ENCODE data around the gene NADSYN1.

NADSYN1 gene

DNA sequence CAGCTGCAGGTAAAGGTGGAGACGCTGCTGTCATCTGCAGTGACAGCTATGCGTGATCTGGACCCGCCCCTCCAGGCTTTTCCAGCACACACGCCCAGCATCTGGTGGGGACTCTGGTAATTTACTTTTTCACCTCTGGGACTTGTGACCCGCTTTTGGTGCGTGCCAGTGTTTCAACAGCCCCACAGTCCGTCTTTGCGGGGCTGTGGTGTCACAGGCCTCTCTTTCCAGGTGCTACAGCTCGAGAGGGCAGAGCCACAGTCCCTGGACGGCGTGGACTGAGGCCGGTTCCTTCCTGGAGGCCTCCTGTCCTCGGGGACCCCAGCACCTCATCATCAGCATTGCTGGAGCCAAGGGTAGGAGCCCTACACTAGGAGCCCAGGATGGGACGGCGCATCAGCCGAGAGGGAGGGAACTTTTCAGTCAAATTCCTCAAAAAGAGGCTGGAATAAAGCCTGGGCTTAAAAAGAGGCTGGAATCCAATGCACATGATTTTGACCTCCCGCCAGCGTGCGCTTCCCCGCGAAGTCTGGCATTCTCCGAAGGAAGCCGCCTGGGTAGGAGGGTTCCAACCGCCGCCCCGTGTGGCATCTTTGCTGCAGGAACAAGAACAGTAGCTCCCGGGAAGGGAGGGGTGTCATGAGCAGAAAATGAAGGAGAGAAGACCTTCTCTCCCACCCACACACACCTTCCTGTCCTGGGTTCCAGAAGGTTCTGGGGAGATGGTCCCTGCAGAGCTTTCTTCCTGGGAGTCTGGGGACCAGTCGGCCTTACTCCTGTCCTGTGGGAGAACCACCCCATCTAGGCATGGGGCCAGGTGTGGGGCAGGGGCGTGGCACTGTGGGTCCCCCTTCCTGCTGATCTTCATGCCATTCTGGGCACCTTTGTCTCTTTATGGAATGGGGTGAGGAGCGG, 48.3 kb downstream of the NADSYN1 start:
- Histone ChIP-seq H3K9ac (ENCODE audit: low read length) (no peak overlapping the region), H4K20me1 (ENCODE audit: insufficient read depth, low read length) (no peaks in the 10 kb centered on the region), H3K36me3 (replicated peaks; ENCODE audit: insufficient read depth, low read length) (peaks cover 3% of the 10 kb centered on the region; the same call in 1 of the 2 replicates)

GRCh38 chr11:71502026-71502425, 49.0 kb downstream of the NADSYN1 start:
- no peak overlapping the region for H2AFZ ChIP-seq (ENCODE audit: low read length)
- no peaks in the 10 kb centered on the region for H3K9me3 ChIP-seq (replicated peaks; ENCODE audit: insufficient read depth, low read length)
- DNase-seq = no peak
- no peak overlapping the region for H3K4me2 ChIP-seq (ENCODE audit: low read depth, low read length)
- no peak for TF ChIP-seq EZH2phosphoT487 (IDR thresholded peaks at IDR 0.05; ENCODE audit: low read length)
- no peak for TF ChIP-seq CTCF (IDR thresholded peaks at IDR 0.05; ENCODE audit: low read length)
- TF ChIP-seq EZH2 (optimal IDR thresholded peaks at IDR 0.05; ENCODE audit: low read depth, low read length) = no peak
- H3K9me2 ChIP-seq (replicated peaks; ENCODE audit: insufficient read depth, low read length) = no peaks in the 10 kb centered on the region
- H3K36me3 ChIP-seq (replicated peaks; ENCODE audit: insufficient read depth, low read length) = peaks cover 3% of the 10 kb centered on the region; the same call in 1 of the 2 replicates
- no peak overlapping the region for H3K27ac ChIP-seq (ENCODE audit: low read length)
- H3K9ac ChIP-seq (ENCODE audit: low read length) = no peak overlapping the region
- no peaks in the 10 kb centered on the region for H3K79me2 ChIP-seq (ENCODE audit: low read length)
- H3K27me3 ChIP-seq (replicated peaks; ENCODE audit: insufficient read depth, low read length) = no peaks in the 10 kb centered on the region
- H3K4me3 ChIP-seq (ENCODE audit: low read length) = no peak overlapping the region
- peaks cover 5% of the 10 kb centered on the region for H3K4me1 ChIP-seq (ENCODE audit: low read length)
- H3F3A ChIP-seq (ENCODE audit: insufficient read depth, low read length) = no peaks in the 10 kb centered on the region
- H4K20me1 ChIP-seq (ENCODE audit: insufficient read depth, low read length) = no peaks in the 10 kb centered on the region

More for the DNA sequence above, 48.3 kb downstream of the NADSYN1 start:
- Histone ChIP-seq H3K4me3 (ENCODE audit: low read length) (no peak overlapping the region), H3K9me3 (replicated peaks; ENCODE audit: insufficient read depth, low read length) (no peaks in the 10 kb centered on the region), H3K79me2 (ENCODE audit: low read length) (no peaks in the 10 kb centered on the region), H3K27me3 (replicated peaks; ENCODE audit: insufficient read depth, low read length) (no peaks in the 10 kb centered on the region), H3K27ac (ENCODE audit: low read length) (no peak overlapping the region), H3K4me1 (ENCODE audit: low read length) (peaks cover 5% of the 10 kb centered on the region), H3K9me2 (replicated peaks; ENCODE audit: insufficient read depth, low read length) (no peaks in the 10 kb centered on the region), H2AFZ (ENCODE audit: low read length) (no peak overlapping the region), H3K4me2 (ENCODE audit: low read depth, low read length) (no peak overlapping the region), H3F3A (ENCODE audit: insufficient read depth, low read length) (no peaks in the 10 kb centered on the region)
- TF ChIP-seq EZH2phosphoT487 (IDR thresholded peaks at IDR 0.05; ENCODE audit: low read length) (no peak), EZH2 (optimal IDR thresholded peaks at IDR 0.05; ENCODE audit: low read depth, low read length) (no peak), CTCF (IDR thresholded peaks at IDR 0.05; ENCODE audit: low read length) (no peak)
- DNase-seq = no peak

DNA sequence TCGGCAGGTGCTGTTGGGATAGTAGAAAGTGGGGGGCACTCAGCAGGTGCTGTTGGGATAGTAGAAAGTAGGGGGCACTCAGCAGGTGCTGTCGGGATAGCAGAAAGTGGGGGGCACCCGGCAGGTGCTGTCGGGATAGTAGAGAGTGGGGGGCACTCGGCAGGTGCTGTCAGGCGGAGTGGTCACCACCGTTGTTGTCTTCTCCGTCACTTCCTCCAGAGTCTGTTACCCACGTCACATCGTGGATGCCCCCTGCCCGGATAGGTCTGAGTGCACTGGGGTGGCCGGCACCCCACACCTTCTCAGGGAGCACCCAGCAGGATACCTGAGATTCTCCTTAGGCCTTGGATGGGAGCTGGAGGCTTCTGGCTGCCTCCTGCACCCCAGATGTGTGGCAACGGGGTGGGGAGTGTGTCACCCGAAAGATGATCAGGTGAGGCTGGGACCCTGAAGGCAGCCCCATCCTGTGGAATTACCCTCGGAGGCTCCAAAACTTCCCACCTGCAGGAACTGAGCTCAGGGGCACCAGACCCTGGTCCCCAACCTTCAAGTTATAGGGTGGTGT, 50.0 kb downstream of the NADSYN1 start:
- H4K20me1 ChIP-seq (ENCODE audit: insufficient read depth, low read length) = no peaks in the 10 kb centered on the region
- DNase-seq = no peak
- peaks cover 5% of the 10 kb centered on the region for H3K4me1 ChIP-seq (ENCODE audit: low read length)
- H3K27ac ChIP-seq (ENCODE audit: low read length) = no peak overlapping the region
- no peaks in the 10 kb centered on the region for H3F3A ChIP-seq (ENCODE audit: insufficient read depth, low read length)
- no peaks in the 10 kb centered on the region for H3K27me3 ChIP-seq (replicated peaks; ENCODE audit: insufficient read depth, low read length)
- no peaks in the 10 kb centered on the region for H3K9me2 ChIP-seq (replicated peaks; ENCODE audit: insufficient read depth, low read length)
- no peaks in the 10 kb centered on the region for H3K9me3 ChIP-seq (replicated peaks; ENCODE audit: insufficient read depth, low read length)
- no peak overlapping the region for H3K9ac ChIP-seq (ENCODE audit: low read length)
- no peak overlapping the region for H3K4me2 ChIP-seq (ENCODE audit: low read depth, low read length)
- no peaks in the 10 kb centered on the region for H3K79me2 ChIP-seq (ENCODE audit: low read length)
- H3K4me3 ChIP-seq (ENCODE audit: low read length) = no peak overlapping the region
- no peak overlapping the region for H2AFZ ChIP-seq (ENCODE audit: low read length)
- H3K36me3 ChIP-seq (replicated peaks; ENCODE audit: insufficient read depth, low read length) = peaks cover 3% of the 10 kb centered on the region; the same call in 1 of the 2 replicates
- no peak for TF ChIP-seq EZH2phosphoT487 (IDR thresholded peaks at IDR 0.05; ENCODE audit: low read length)
- no peak for TF ChIP-seq EZH2 (optimal IDR thresholded peaks at IDR 0.05; ENCODE audit: low read depth, low read length)
- no peak for TF ChIP-seq CTCF (IDR thresholded peaks at IDR 0.05; ENCODE audit: low read length)
